ENCODE data around the gene C2CD5. TPM values are rescaled to one million over a fixed set of nuclear protein-coding genes. Genes with fewer than 3 reads are reported as not detected.

Gene C2CD5
- total and polyA plus RNA-seq, 4 donors: 44.2 to 116 (median 65.3) TPM

DNA sequence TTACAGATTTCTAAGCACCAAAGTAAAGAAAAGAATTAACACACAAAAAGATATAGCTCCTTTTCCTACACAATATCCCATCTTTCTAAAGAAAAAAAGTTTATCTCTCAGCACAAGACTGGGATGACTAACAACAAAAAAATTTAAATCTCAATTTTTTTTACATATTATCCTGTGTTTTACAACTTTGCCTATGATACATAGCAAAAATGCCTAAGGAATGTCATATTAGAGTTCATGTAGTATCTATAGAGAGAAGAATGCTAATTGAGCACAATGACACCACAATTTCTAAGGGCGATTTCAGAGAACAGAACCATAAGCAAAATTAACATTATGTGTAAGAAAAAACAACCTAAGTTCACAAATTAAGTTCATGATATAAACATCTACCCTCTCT is 16.3 kb downstream of the C2CD5 start:
- WGBS (ENCODE audit: insufficient coverage): no CpG with 5 or more reads among the region's 1 CpG
- peaks cover 2% of the 10 kb centered on the region for H3K9me3 ChIP-seq (ENCODE audit: control insufficient read depth, insufficient read depth, low read length)
- no peak for DNase-seq (ENCODE audit: low read depth in 4 of 6, low spot score in 6 of 6)
- H3K4me1 ChIP-seq (ENCODE audit: control insufficient read depth, insufficient read depth, low read length): no peaks in the 10 kb centered on the region
- peaks cover 17% of the 10 kb centered on the region for H3K36me3 ChIP-seq (ENCODE audit: control insufficient read depth, insufficient read depth, low read length)
- no peak overlapping the region for H3K27ac ChIP-seq (ENCODE audit: low read depth, low read length)
- H3K4me3 ChIP-seq (ENCODE audit: low read depth, low read length): no peak overlapping the region
- H3K27me3 ChIP-seq (ENCODE audit: control insufficient read depth, insufficient read depth, low read length): no peaks in the 10 kb centered on the region

DNA sequence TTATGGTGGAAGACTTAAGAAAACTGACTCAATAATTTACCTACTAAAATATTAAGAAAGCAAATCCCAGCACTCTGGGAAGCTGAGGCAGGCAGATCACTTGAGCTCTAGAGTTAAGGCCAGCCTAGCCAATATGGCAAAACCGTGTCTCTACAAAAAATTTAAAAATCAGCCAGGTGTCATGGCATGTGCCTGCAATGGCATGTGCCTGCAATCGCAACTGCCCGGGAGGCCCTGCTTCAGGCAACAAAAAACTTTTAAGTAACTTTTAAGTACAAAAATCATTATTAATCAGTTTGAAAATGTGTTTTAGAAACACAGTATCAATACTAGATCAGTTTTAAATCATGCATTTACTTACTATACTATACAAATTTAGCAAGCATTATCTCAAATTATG is 17.5 kb downstream of the C2CD5 start:
- peaks cover 11% of the 10 kb centered on the region for H3K36me3 ChIP-seq (ENCODE audit: control insufficient read depth, insufficient read depth, low read length)
- 90% methylated on average over 1 of the region's 3 CpGs for WGBS (ENCODE audit: insufficient coverage)
- no peak for DNase-seq (ENCODE audit: low read depth in 4 of 6, low spot score in 6 of 6)
- no peaks in the 10 kb centered on the region for H3K27me3 ChIP-seq (ENCODE audit: control insufficient read depth, insufficient read depth, low read length)
- peaks cover 2% of the 10 kb centered on the region for H3K9me3 ChIP-seq (ENCODE audit: control insufficient read depth, insufficient read depth, low read length)
- no peaks in the 10 kb centered on the region for H3K4me1 ChIP-seq (ENCODE audit: control insufficient read depth, insufficient read depth, low read length)
- no peak overlapping the region for H3K4me3 ChIP-seq (ENCODE audit: low read depth, low read length)
- H3K27ac ChIP-seq (ENCODE audit: low read depth, low read length): no peak overlapping the region

DNA sequence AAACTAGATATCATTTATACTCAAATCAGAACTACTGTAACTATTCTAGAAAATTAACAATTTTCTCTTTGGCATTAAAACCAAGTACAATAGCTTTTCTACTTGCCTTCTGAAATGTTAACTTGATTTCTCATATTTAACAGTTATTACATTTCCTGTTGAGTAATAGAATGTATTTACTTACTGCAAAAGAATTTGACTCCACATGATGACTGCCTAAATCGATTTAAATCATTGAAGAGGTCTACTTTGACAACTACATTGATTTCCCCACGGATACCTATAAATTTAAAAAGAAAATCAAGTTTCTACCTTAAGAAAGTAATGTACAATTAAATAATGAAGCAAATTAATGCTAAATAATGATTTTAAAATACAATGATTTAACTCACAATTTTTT is 18.9 kb downstream of the C2CD5 start:
- H3K4me3 ChIP-seq (ENCODE audit: low read depth, low read length): no peak overlapping the region
- H3K27me3 ChIP-seq (ENCODE audit: control insufficient read depth, insufficient read depth, low read length): no peaks in the 10 kb centered on the region
- WGBS (ENCODE audit: insufficient coverage): no CpG with 5 or more reads among the region's 2 CpGs
- H3K9me3 ChIP-seq (ENCODE audit: control insufficient read depth, insufficient read depth, low read length): no peaks in the 10 kb centered on the region
- H3K27ac ChIP-seq (ENCODE audit: low read depth, low read length): no peak overlapping the region
- H3K36me3 ChIP-seq (ENCODE audit: control insufficient read depth, insufficient read depth, low read length): peaks cover 11% of the 10 kb centered on the region
- DNase-seq (ENCODE audit: low read depth in 4 of 6, low spot score in 6 of 6): no peak
- no peaks in the 10 kb centered on the region for H3K4me1 ChIP-seq (ENCODE audit: control insufficient read depth, insufficient read depth, low read length)

DNA sequence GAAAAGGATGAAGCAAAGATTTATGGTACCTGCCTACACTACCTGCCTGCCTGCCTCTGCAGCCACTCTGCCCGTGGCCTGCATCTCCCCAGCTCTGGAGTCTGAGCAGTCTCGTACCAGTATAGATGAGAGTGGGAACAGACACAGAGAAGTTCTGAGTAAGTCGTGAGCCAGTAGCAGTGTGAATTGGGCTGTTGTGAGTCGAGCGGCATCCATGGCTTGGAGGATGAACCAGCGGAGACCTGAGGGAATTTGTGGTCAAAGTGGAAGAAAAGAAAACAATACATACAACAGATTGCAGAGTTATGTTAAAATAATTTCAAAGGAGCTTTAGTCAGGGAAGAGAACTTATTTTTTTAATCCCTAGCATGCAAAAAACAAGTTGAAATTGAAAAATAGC is 25.3 kb downstream of the C2CD5 start:
- Histone ChIP-seq H3K27ac (ENCODE audit: low read depth, low read length) (no peak overlapping the region), H3K4me3 (ENCODE audit: low read depth, low read length) (no peak overlapping the region), H3K9me3 (ENCODE audit: control insufficient read depth, insufficient read depth, low read length) (no peaks in the 10 kb centered on the region), H3K27me3 (ENCODE audit: control insufficient read depth, insufficient read depth, low read length) (no peaks in the 10 kb centered on the region), H3K4me1 (ENCODE audit: control insufficient read depth, insufficient read depth, low read length) (no peaks in the 10 kb centered on the region), H3K36me3 (ENCODE audit: control insufficient read depth, insufficient read depth, low read length) (peaks cover 10% of the 10 kb centered on the region)
- DNase-seq (ENCODE audit: low read depth in 4 of 6, low spot score in 6 of 6): no peak
- WGBS (ENCODE audit: insufficient coverage): 74% methylated on average over 3 of the region's 6 CpGs

DNA sequence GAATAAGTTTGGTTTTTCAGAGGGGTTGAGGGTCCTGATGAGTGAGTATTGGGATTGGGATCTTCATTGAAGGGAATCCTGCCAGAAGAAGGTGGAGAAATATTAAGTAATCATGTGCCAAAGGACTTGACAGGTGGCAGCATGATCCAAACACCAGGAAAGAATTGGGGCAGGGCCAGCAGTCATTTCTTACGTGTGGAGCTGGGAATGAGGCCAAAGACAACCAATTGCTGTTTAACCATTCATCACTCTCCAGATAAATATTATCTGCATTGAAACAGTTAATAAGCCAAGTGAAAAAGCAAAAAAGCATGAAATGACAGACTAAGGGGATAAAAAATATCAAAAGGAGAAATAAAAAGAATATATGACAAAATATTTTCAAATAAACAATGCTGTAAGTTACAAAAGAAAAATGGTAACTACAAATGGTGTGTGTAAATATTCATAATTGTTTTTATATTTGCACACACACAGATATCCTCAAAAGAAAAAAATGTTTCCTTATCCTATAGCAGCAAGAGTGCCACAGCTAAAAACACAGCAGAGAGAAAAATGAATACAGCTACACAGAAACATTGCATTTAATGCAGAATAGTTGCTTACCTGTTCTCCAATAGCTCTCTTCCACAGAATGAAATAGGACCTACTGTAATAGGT is 26.2 kb downstream of the C2CD5 start:
- H3K9me3 ChIP-seq (ENCODE audit: control insufficient read depth, insufficient read depth, low read length): no peaks in the 10 kb centered on the region
- no CpG with 5 or more reads among the region's 1 CpG for whole genome bisulfite sequencing (ENCODE audit: insufficient coverage)
- peaks cover 7% of the 10 kb centered on the region for H3K36me3 ChIP-seq (ENCODE audit: control insufficient read depth, insufficient read depth, low read length)
- peak in 2 of 6 donors; percentile 39 to 55 for DNase-seq (ENCODE audit: low read depth in 4 of 6, low spot score in 6 of 6)
- H3K27ac ChIP-seq (ENCODE audit: low read depth, low read length): no peak overlapping the region
- no peaks in the 10 kb centered on the region for H3K27me3 ChIP-seq (ENCODE audit: control insufficient read depth, insufficient read depth, low read length)
- H3K4me1 ChIP-seq (ENCODE audit: control insufficient read depth, insufficient read depth, low read length): no peaks in the 10 kb centered on the region
- H3K4me3 ChIP-seq (ENCODE audit: low read depth, low read length): no peak overlapping the region

DNA sequence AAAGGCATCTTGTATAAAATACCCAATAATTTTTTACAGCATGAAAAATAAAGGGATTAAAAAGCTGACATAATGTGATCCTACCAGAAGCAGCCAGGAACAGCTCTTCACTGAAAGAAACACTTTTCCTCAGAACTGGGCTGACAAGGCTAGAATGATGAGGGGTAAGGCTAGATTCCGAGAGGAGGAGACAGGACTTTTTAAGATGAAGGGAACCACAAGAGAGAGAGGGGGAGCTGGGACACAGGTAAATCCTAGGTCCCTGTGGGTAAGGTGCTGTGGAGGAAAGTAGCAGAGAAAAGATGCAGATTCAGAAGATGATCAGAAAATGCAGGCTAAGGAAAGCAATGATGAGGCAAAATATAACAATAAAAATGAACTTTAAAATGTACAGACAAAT is 29.5 kb downstream of the C2CD5 start:
- WGBS (ENCODE audit: insufficient coverage): 88% methylated on average over 1 of the region's 1 CpG
- Histone ChIP-seq H3K36me3 (ENCODE audit: control insufficient read depth, insufficient read depth, low read length) (peaks cover 4% of the 10 kb centered on the region), H3K4me3 (ENCODE audit: low read depth, low read length) (no peak overlapping the region), H3K9me3 (ENCODE audit: control insufficient read depth, insufficient read depth, low read length) (no peaks in the 10 kb centered on the region), H3K27me3 (ENCODE audit: control insufficient read depth, insufficient read depth, low read length) (no peaks in the 10 kb centered on the region), H3K27ac (ENCODE audit: low read depth, low read length) (no peak overlapping the region), H3K4me1 (ENCODE audit: control insufficient read depth, insufficient read depth, low read length) (no peaks in the 10 kb centered on the region)
- DNase-seq (ENCODE audit: low read depth in 4 of 6, low spot score in 6 of 6): no peak

DNA sequence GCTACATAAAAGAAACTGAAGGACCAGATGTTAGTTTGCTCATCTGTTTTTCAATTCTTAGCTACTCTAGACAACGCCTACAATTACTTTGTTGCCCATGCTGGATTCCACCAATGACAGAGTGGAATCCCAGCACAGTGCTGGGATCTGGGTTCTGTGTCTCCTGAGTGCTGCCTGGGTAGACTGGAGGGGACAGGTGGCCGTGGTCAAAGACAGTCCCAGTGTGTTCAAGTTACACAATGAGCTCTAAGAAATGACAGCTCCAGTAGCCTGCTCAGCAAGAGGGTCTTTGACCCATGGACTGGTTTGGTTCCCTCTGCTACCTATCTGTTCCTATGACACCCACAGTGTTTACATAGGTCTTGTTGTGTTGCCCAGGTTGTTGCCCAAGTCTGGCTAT is 38.5 kb downstream of the C2CD5 start:
- Histone ChIP-seq H3K27me3 (ENCODE audit: control insufficient read depth, insufficient read depth, low read length) (no peaks in the 10 kb centered on the region), H3K4me1 (ENCODE audit: control insufficient read depth, insufficient read depth, low read length) (no peaks in the 10 kb centered on the region), H3K27ac (ENCODE audit: low read depth, low read length) (no peak overlapping the region), H3K9me3 (ENCODE audit: control insufficient read depth, insufficient read depth, low read length) (no peaks in the 10 kb centered on the region), H3K36me3 (ENCODE audit: control insufficient read depth, insufficient read depth, low read length) (peaks cover 9% of the 10 kb centered on the region), H3K4me3 (ENCODE audit: low read depth, low read length) (no peak overlapping the region)
- no peak for DNase-seq (ENCODE audit: low read depth in 4 of 6, low spot score in 6 of 6)
- 89% methylated on average over 1 of the region's 2 CpGs for WGBS (ENCODE audit: insufficient coverage)

DNA sequence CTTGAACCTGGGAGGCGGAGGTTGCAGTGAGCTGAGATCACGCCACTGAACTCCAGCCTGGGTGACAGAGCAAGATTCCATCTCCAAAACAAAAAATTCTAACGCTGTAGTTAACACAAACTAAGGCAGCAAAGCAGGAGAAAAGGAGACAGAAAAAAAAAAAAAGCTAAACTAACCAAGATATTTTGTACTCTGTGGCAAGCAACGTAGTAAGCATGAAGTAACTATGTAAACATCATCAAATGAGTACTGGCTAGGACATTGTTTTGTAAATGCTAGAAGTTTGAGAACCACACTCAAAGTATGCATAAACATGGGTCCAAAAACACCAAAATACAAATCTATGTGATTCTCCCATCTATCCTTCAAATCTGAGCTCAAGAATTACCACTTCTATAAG is 44.2 kb downstream of the C2CD5 start:
- Histone ChIP-seq H3K27ac (ENCODE audit: low read depth, low read length) (no peak overlapping the region), H3K9me3 (ENCODE audit: control insufficient read depth, insufficient read depth, low read length) (no peaks in the 10 kb centered on the region), H3K36me3 (ENCODE audit: control insufficient read depth, insufficient read depth, low read length) (peaks cover 4% of the 10 kb centered on the region), H3K4me3 (ENCODE audit: low read depth, low read length) (no peak overlapping the region), H3K27me3 (ENCODE audit: control insufficient read depth, insufficient read depth, low read length) (no peaks in the 10 kb centered on the region), H3K4me1 (ENCODE audit: control insufficient read depth, insufficient read depth, low read length) (no peaks in the 10 kb centered on the region)
- DNase-seq (ENCODE audit: low read depth in 4 of 6, low spot score in 6 of 6): no peak
- WGBS (ENCODE audit: insufficient coverage): no CpG with 5 or more reads among the region's 4 CpGs

DNA sequence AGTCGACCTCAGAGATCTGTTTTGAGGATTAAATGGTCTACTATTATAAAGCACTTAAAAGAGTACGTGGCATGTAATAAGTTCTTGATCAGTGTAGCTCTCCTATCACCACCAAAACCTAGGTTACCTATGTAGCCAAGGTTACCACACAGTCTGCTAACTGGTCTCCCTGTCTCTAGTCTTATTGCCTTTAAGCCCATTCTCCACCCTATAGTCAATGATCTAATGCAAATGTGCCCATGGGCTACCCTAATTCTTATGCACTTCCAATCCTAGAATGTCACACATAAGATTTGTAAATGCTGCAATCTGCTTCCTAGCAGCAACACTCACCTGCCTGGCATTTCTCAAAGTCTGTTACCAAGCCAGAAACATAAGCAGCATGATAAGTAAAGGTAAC is 44.9 kb downstream of the C2CD5 start:
- Histone ChIP-seq H3K4me3 (ENCODE audit: low read depth, low read length) (no peak overlapping the region), H3K9me3 (ENCODE audit: control insufficient read depth, insufficient read depth, low read length) (no peaks in the 10 kb centered on the region), H3K4me1 (ENCODE audit: control insufficient read depth, insufficient read depth, low read length) (no peaks in the 10 kb centered on the region), H3K27ac (ENCODE audit: low read depth, low read length) (no peak overlapping the region), H3K27me3 (ENCODE audit: control insufficient read depth, insufficient read depth, low read length) (no peaks in the 10 kb centered on the region), H3K36me3 (ENCODE audit: control insufficient read depth, insufficient read depth, low read length) (peaks cover 4% of the 10 kb centered on the region)
- DNase-seq (ENCODE audit: low read depth in 4 of 6, low spot score in 6 of 6): no peak
- WGBS (ENCODE audit: insufficient coverage): no CpG with 5 or more reads among the region's 2 CpGs

DNA sequence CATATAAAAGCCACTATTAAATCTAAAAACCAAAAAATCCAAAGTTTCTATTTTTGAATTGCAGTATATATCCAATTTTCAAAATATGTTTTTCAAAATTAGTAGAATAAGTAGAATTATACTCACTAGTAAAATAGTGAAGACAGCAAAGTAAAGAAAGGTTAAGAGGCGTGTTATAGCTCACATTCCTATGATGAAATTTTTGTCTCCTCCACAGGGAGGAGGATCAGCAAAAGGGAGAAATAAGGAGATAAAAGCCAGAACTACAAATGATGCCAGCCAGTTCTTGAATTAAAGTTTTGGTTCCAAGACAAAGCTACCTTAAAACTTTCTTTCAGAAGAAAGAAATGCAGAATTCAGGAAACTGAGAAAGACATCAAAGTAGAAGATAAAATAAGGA is 50.0 kb downstream of the C2CD5 start:
- no CpG with 5 or more reads among the region's 1 CpG for WGBS (ENCODE audit: insufficient coverage)
- Histone ChIP-seq H3K4me3 (ENCODE audit: low read depth, low read length) (no peak overlapping the region), H3K9me3 (ENCODE audit: control insufficient read depth, insufficient read depth, low read length) (no peaks in the 10 kb centered on the region), H3K27me3 (ENCODE audit: control insufficient read depth, insufficient read depth, low read length) (no peaks in the 10 kb centered on the region), H3K4me1 (ENCODE audit: control insufficient read depth, insufficient read depth, low read length) (no peaks in the 10 kb centered on the region), H3K27ac (ENCODE audit: low read depth, low read length) (no peak overlapping the region), H3K36me3 (ENCODE audit: control insufficient read depth, insufficient read depth, low read length) (no peaks in the 10 kb centered on the region)
- no peak for DNase-seq (ENCODE audit: low read depth in 4 of 6, low spot score in 6 of 6)
